Adrenal gland (tissue), 12 donors: ENCODE results near the gene ZYX. TPM values are rescaled to one million over a fixed set of nuclear protein-coding genes. Genes with fewer than 3 reads are reported as not detected.

Source experiments
- DNase-seq, 7 donors: peaks; one replicate each; pipeline ENCODE4 v3.0.0-alpha.2; 2019 to 2020
- H3K27ac ChIP-seq, 5 donors: fragments of 200-600 bp; sonication (generic) in 4 of 5; 1 replicate in 3 of 5; 2 replicates in 2 of 5; pipeline versions ENCODE4 v1.5.1 to v1.8.0; 2016 to 2020; ENCODE audit warnings: mild to moderate bottlenecking in 1 of 5
- H3K27me3 ChIP-seq: fragments of 200-600 bp; 2 replicates; pipeline ENCODE4 v1.8.0; 2021
- H3K36me3 ChIP-seq, 2 donors: fragments of 200-600 bp; replicated peaks in 1 of 2; 1 replicate in 1 of 2; 2 replicates in 1 of 2; pipeline versions ENCODE4 v1.5.1 to v1.8.0; 2018 to 2022
- H3K4me1 ChIP-seq, 2 donors: fragments of 200-600 bp; replicated peaks in 1 of 2; 1 replicate in 1 of 2; 2 replicates in 1 of 2; pipeline versions ENCODE4 v1.5.1 to v1.8.0; 2018 to 2021
- H3K4me3 ChIP-seq, 4 donors: fragments of 200-600 bp; sonication (generic) in 3 of 4; one replicate each; pipeline ENCODE4 v1.5.1; 2016 to 2018
- H3K9me3 ChIP-seq, 3 donors: fragments of 200-600 bp; sonication (generic) in 1 of 3; replicated peaks in 1 of 3; 1 replicate in 2 of 3; 2 replicates in 1 of 3; pipeline versions ENCODE4 v1.5.1 to v1.8.0; 2016 to 2021
- CTCF ChIP-seq, 6 experiments: fragments of 450-650 bp in 4 of 6; fragments of 200-600 bp in 2 of 6; sonication (generic) in 1 of 6; IDR thresholded peaks; 1 replicate in 5 of 6; 2 replicates in 1 of 6; pipeline versions ENCODE4 v1.5.1 to v1.8.0; 2016 to 2021; ENCODE audit warnings: antibody characterized with exemption in 6 of 6, mild to moderate bottlenecking in 2 of 6, moderate library complexity in 1 of 6
- POLR2A ChIP-seq, 2 donors: fragments of 450-650 bp; IDR thresholded peaks; one replicate each; pipeline ENCODE4 v1.6.1; 2017; ENCODE audit warnings: antibody characterized with exemption in 2 of 2, mild to moderate bottlenecking in 2 of 2, moderate library complexity in 1 of 2
- WGBS, 4 donors: extraction: QIAGEN DNeasy Blood & Tissue Kit in 2 of 4; methylation state at CpG; one replicate each; pipeline versions ENCODE4 v1.1.5 to v1.1.7; 2013 to 2017; 5-methylcytosine and 5-hydroxymethylcytosine counted together
- intact Hi-C, 2 donors: fragments of 100-400 bp; cut with DNase I; formaldehyde crosslinking; loops; one replicate each; pipeline versions ENCODE4 v1.14.1 to v1.15.0; 2022 to 2023
- polyA plus RNA-seq, 3 donors: library from polyadenylated mRNA; stranded (reverse); fragments of 200-250 nt in 2 of 3; fragments of 350-450 nt in 1 of 3; fragmentation: Illumina TruSeq in 1 of 3; extraction: RNeasy Lipid Tissue Mini Kit (QIAGEN cat#74804) in 1 of 3; gene quantifications; one replicate each; pipeline ENCODE4 v1.2.3, GENCODE V29; 2013 to 2014
- total RNA-seq, 9 donors: library from RNA; depleted of rRNA in 4 of 9; stranded (reverse); fragments of >200 nt in 4 of 9; fragments of 120-200 nt in 1 of 9; fragmentation: NEBNext Ultra II Directional in 1 of 9; extraction: Animal tissue kit (Norgen Biotek cat#: 25700) in 1 of 9; gene quantifications; one replicate each; pipeline versions ENCODE4 v1.1.0 to v1.2.4, GENCODE V29; 2013 to 2023
- donor health status: healthy with polysubstance abuse.
- donor health status: Bipolar disorder and iron deficiency.
- donor health status: DM: yes; HTN: yes; CAD: no.
- donor health status: DM: no; HTN: no; CAD: no.
- donor health status: DM: no; HTN: no; CAD: no.
- donor health status: DM: yes; HTN: yes; CAD: no.

Gene ZYX
- total and polyA plus RNA-seq, 12 donors = 5.0 to 152 (median 77.1) TPM

GRCh38 chr7:143375298-143376034 is 5.7 kb upstream of the ZYX start:
- no peak for DNase-seq
- Histone ChIP-seq H3K4me3 (no peak overlapping the region), H3K27ac (peak overlapping the region in 2 of 5 donors; percentile 38 to 62), H3K9me3 (no peaks in the 10 kb centered on the region), H3K27me3 (no peaks in the 10 kb centered on the region), H3K4me1 (peaks cover 7 to 9% of the 10 kb centered on the region in 2 donors), H3K36me3 (no peaks in the 10 kb centered on the region)
- TF ChIP-seq CTCF (IDR thresholded peaks at IDR 0.05) (no peak), POLR2A (IDR thresholded peaks at IDR 0.05) (no peak)
- 68 to 93% (median 76%) methylated on average over 7 of the region's 7 CpGs for WGBS, 4 donors
- intact Hi-C loops = no loop called here

DNA sequence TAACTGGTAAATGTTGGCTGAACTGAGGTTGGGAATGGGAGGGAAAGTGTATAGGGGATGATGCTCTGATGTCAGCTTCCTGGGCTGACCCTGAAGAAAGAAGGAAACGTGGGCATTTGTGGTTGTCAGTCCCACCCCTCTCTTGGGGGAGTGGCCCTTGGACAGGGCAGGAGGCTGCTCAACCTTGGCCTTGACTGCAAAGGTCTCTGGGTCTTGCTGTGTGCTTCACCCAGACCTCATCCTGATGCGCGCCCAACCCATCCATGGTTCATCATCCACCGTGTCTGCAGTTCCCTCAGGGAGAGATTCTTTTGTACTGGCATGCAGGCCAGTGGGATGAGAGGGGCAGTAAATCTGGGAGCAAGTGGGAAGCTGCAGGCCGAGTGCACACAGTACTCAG is 4.7 kb upstream of the ZYX start:
- Histone ChIP-seq H3K9me3 (no peaks in the 10 kb centered on the region), H3K4me3 (no peak overlapping the region), H3K27me3 (no peaks in the 10 kb centered on the region), H3K36me3 (no peaks in the 10 kb centered on the region), H3K4me1 (peaks cover 7 to 9% of the 10 kb centered on the region in 2 donors), H3K27ac (no peak overlapping the region)
- WGBS, 4 donors = 62 to 71% (median 66%) methylated on average over 5 of the region's 5 CpGs
- TF ChIP-seq POLR2A (IDR thresholded peaks at IDR 0.05) (no peak), CTCF (IDR thresholded peaks at IDR 0.05) (no peak)
- DNase-seq = no peak
- intact Hi-C loops = no loop called here

DNA sequence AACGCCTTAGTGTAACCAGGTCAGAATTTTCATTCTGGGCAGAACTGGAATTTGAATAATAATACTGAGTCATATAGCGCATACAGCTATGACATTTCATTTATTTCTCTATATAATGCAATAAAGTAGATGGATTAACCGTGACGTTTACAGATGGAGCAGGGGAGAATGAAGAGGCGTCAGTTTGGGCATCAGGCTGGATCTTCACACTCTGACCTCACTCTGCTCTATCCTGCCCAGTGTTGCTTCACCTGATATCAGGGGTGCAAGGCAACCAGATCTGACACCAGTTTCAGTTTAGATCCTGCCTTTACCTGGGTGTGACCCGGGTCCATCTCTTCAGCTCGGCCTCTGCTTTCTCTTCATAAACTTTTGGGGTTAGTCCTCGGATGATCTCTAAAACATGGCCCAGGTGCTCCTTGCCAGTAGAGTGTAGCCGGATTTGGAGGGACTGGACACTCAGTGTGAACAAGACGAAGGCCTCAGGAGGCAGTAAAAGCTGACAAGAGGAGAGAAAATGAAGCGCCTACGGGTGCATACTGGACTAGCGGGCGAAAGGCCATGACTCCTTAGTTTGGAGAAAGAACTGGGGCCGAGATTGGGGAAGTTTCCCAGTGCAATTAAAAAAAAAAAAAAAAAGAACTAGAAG is 1.4 kb upstream of the ZYX start:
- peaks cover 7 to 35% of the 10 kb centered on the region in 2 donors for H3K4me1 ChIP-seq

More for the DNA sequence above, 1.4 kb upstream of the ZYX start:
- peak overlapping the region in 3 of 5 donors; percentile 59 to 93 (median 88) for H3K27ac ChIP-seq
- 30 to 33% (median 31%) methylated on average over 14 to 15 of the region's 15 CpGs for WGBS, 4 donors
- intact Hi-C loops = loop anchor here in 1 of 2 donors (5.0 kb wide), 1 partner anchor 38 kb away; no protein-coding TSS in a partner anchor
- peaks cover 0 to 4% of the 10 kb centered on the region in 2 donors for H3K36me3 ChIP-seq
- H3K27me3 ChIP-seq = no peaks in the 10 kb centered on the region
- peak in 1 of 7 donors; percentile 29 for DNase-seq
- no peaks in the 10 kb centered on the region for H3K9me3 ChIP-seq
- no peak for TF ChIP-seq POLR2A (IDR thresholded peaks at IDR 0.05)
- no peak for TF ChIP-seq CTCF (IDR thresholded peaks at IDR 0.05)
- H3K4me3 ChIP-seq = peak overlapping the region in 2 of 4 donors; percentile 94 to 99
